B cell (primary cell): Measurements from ENCODE around the gene SCGB1C2. TPM values are rescaled to one million over a fixed set of nuclear protein-coding genes. Genes with fewer than 3 reads are reported as not detected.

ENCODE experiments used
- ATAC-seq: fragments of 200-7000 bp; cut with Tn5 transposase; one replicate; pipeline ENCODE4 v1.10.0; 2021; ENCODE audit warnings: low read depth, mild to moderate bottlenecking, moderate number of reproducible peaks, moderate library complexity
- CTCF ChIA-PET: fragments of 350-600 bp; sonication (Branson Sonifier 250); formaldehyde crosslinking; loops from one replicate; lab custom pipeline; 2021; ENCODE audit warnings: antibody characterized with exemption, inconsistent platforms; lab: Charles Lee
- POLR2A ChIA-PET: fragments of 350-600 bp; sonication (Branson Sonifier 250); formaldehyde crosslinking; loops from one replicate; lab custom pipeline; 2021; ENCODE audit warnings: antibody characterized with exemption; lab: Charles Lee
- DNase-seq: peaks from one replicate; pipeline ENCODE4 v3.0.0; 2013
- H2AFZ ChIP-seq: 2 replicates; pipeline ENCODE4 v1.6.1; 2012; ENCODE audit warnings: mild to moderate bottlenecking, low read depth, low read length; ENCODE audit not compliant: insufficient read depth, poor library complexity, severe bottlenecking
- H3K27ac ChIP-seq, 2 donors: 1 replicate in 1 of 2; 2 replicates in 1 of 2; pipeline ENCODE4 v1.5.1; 2012 to 2013; ENCODE audit warnings: low read length in 2 of 2, mild to moderate bottlenecking in 2 of 2, moderate library complexity in 1 of 2
- H3K27me3 ChIP-seq, 4 experiments: fragments of 200-600 bp in 1 of 4; sonication (generic) in 1 of 4; replicated peaks in 1 of 4; 1 replicate in 2 of 4; 2 replicates in 2 of 4; pipeline versions ENCODE4 v1.6.1 to v1.7.0; 2013 to 2016; ENCODE audit warnings: low read length in 3 of 4, mild to moderate bottlenecking in 2 of 4, mixed read lengths in 1 of 4, moderate library complexity in 1 of 4; ENCODE audit not compliant: insufficient read depth in 4 of 4, control insufficient read depth in 3 of 4; ENCODE audit errors: control extremely low read depth in 1 of 4
- H3K36me3 ChIP-seq, 2 experiments: replicated peaks in 1 of 2; 1 replicate in 1 of 2; 2 replicates in 1 of 2; pipeline versions ENCODE4 v1.6.1 to v1.7.1; 2013; ENCODE audit warnings: low read length in 1 of 2; ENCODE audit not compliant: insufficient read depth in 2 of 2, control insufficient read depth in 1 of 2; ENCODE audit errors: control extremely low read depth in 1 of 2, extremely low read depth in 1 of 2
- H3K4me1 ChIP-seq, 2 donors: fragments of 200-600 bp in 1 of 2; sonication (generic) in 1 of 2; 1 replicate in 1 of 2; 2 replicates in 1 of 2; pipeline versions ENCODE4 v1.5.1 to v1.6.1; 2013 to 2017; ENCODE audit warnings: low read length in 2 of 2; ENCODE audit not compliant: control insufficient read depth in 2 of 2, insufficient read depth in 2 of 2
- H3K4me2 ChIP-seq: replicated peaks from 2 replicates; pipeline ENCODE3; 2012; ENCODE audit warnings: mild to moderate bottlenecking, low read depth, low read length; ENCODE audit not compliant: poor library complexity, severe bottlenecking
- H3K4me3 ChIP-seq, 5 experiments: fragments of 200-600 bp in 1 of 5; sonication (generic) in 1 of 5; 1 replicate in 3 of 5; 2 replicates in 2 of 5; pipeline versions ENCODE4 v1.5.1 to v1.7.0; 2011 to 2016; ENCODE audit warnings: low read length in 4 of 5, mild to moderate bottlenecking in 4 of 5, low read depth in 2 of 5, control low read depth in 1 of 5, moderate library complexity in 1 of 5; ENCODE audit not compliant: insufficient read depth in 1 of 5; ENCODE audit errors: control extremely low read depth in 1 of 5, extremely low read depth in 1 of 5
- H3K79me2 ChIP-seq: fragments of 200-600 bp; sonication (generic); one replicate; pipeline ENCODE4 v1.6.0; 2016; ENCODE audit warnings: low read length; ENCODE audit not compliant: control insufficient read depth, insufficient read depth
- H3K9ac ChIP-seq: fragments of 200-600 bp; sonication (generic); 2 replicates; pipeline ENCODE4 v1.6.1; 2017; ENCODE audit warnings: mild to moderate bottlenecking, low read length, moderate library complexity
- H3K9me3 ChIP-seq, 3 donors: one replicate each; pipeline versions ENCODE4 v1.6.1 to v1.7.1; 2013; ENCODE audit warnings: low read length in 2 of 3; ENCODE audit not compliant: control insufficient read depth in 2 of 3, insufficient read depth in 1 of 3; ENCODE audit errors: control extremely low read depth in 1 of 3
- H4K20me1 ChIP-seq: 2 replicates; pipeline ENCODE4 v1.6.0; 2012; ENCODE audit warnings: mild to moderate bottlenecking, low read length; ENCODE audit not compliant: insufficient read depth, control insufficient read depth, poor library complexity, severe bottlenecking
- H3K27ac Mint-ChIP-seq: one replicate; pipeline ENCODE4 v1.8.0; 2021; ENCODE audit warnings: mixed read lengths
- H3K27me3 Mint-ChIP-seq: one replicate; pipeline ENCODE4 v1.8.0; 2021; ENCODE audit warnings: mixed read lengths
- H3K4me1 Mint-ChIP-seq: one replicate; pipeline ENCODE4 v1.8.0; 2021; ENCODE audit warnings: mixed read lengths
- H3K4me3 Mint-ChIP-seq: one replicate; pipeline ENCODE4 v1.8.0; 2021; ENCODE audit warnings: mixed read lengths
- H3K9me3 Mint-ChIP-seq: one replicate; pipeline ENCODE4 v1.8.0; 2022; ENCODE audit warnings: mixed read lengths; ENCODE audit not compliant: insufficient read depth
- EZH2 ChIP-seq: IDR thresholded peaks from 2 replicates; pipeline ENCODE4 v1.6.1; 2012; ENCODE audit warnings: borderline replicate concordance, low read depth, mild to moderate bottlenecking, moderate library complexity, low read length; ENCODE audit not compliant: insufficient read depth, poor library complexity, severe bottlenecking
- WGBS: methylation state at CpG from one replicate; pipeline ENCODE4 v1.1.5; 2013; ENCODE audit warnings: missing lambda C conversion rate; ENCODE audit not compliant: insufficient coverage; 5-methylcytosine and 5-hydroxymethylcytosine counted together
- intact Hi-C: fragments of 100-400 bp; cut with micrococcal nuclease; formaldehyde crosslinking; loops from one replicate; pipeline ENCODE4 v1.10.0; 2022
- polyA plus RNA-seq: library from polyadenylated mRNA; depleted of rRNA; stranded (reverse); fragments of >200 nt; gene quantifications from 2 replicates; pipeline ENCODE4 v1.2.3, GENCODE V29; 2012
- total RNA-seq, 2 donors: library from RNA; stranded (reverse); fragments of 120-200 nt in 1 of 2; gene quantifications; 1 replicate in 1 of 2; 2 replicates in 1 of 2; pipeline versions ENCODE4 v1.2.3 to v1.2.4, GENCODE V29; 2013 to 2022
- TF ChIP-seq, protein P1 (sequence below): fragments of 200-600 bp; IDR thresholded peaks from one replicate; pipeline ENCODE4 v1.8.0; 2022; ENCODE audit warnings: antibody characterized with exemption, mild to moderate bottlenecking

Gene SCGB1C2
- total and polyA plus RNA-seq, 2 donors (not counting 1 experiment from before 2014, with no cell fraction given): not detected

DNA sequence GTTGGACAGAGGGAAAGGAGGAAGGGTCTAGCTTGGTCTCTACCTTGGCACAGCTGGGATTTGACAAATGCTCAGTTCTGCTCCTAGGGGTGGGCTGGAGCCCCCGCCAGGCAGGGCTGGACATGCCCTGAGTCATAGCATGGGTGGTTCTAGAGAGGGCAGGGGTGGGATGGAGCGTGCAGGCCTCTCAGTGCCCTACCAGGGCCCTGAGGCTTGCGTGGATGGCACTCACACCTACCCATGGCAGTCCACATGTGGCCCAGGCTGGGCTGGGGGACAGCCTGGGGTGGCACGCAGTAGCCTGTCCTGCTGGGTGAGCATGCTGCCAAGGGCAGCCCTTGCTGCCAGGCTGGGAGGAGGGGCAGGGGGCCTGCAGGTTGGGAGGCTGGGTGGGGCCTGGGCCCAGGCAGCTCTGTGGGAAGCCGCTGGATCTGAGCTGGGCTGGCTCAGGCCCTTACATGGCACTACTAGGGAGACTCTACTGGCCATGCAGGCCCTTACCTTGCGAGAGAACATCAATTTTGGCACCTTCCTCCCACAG is 32.8 kb downstream of the SCGB1C2 start:
- 83% methylated on average over 5 of the region's 6 CpGs for WGBS
- Histone ChIP-seq H3K4me1 (no peaks in the 10 kb centered on the region), H3K9me3 (no peaks in the 10 kb centered on the region), H3K4me3 (no peak overlapping the region), H3K36me3 (no peaks in the 10 kb centered on the region), H3K27ac (no peak overlapping the region), H3K79me2 (no peaks in the 10 kb centered on the region), H2AFZ (no peak overlapping the region), H3K9ac (no peak overlapping the region), H3K4me2 (no peak overlapping the region), H4K20me1 (no peaks in the 10 kb centered on the region), H3K27me3 (no peaks in the 10 kb centered on the region)
- H3K27ac Mint-ChIP-seq: no peak overlapping the region
- DNase-seq (no peak), ATAC-seq (no peak)
- H3K4me1 Mint-ChIP-seq: no peaks in the 10 kb centered on the region
- ChIA-PET POLR2A (no interaction called here), CTCF (no interaction called here)
- no peak overlapping the region for H3K4me3 Mint-ChIP-seq
- H3K27me3 Mint-ChIP-seq: peaks cover 12% of the 10 kb centered on the region
- H3K9me3 Mint-ChIP-seq: no peaks in the 10 kb centered on the region
- no peak for TF ChIP-seq EZH2
- TF ChIP-seq, protein P1, sequence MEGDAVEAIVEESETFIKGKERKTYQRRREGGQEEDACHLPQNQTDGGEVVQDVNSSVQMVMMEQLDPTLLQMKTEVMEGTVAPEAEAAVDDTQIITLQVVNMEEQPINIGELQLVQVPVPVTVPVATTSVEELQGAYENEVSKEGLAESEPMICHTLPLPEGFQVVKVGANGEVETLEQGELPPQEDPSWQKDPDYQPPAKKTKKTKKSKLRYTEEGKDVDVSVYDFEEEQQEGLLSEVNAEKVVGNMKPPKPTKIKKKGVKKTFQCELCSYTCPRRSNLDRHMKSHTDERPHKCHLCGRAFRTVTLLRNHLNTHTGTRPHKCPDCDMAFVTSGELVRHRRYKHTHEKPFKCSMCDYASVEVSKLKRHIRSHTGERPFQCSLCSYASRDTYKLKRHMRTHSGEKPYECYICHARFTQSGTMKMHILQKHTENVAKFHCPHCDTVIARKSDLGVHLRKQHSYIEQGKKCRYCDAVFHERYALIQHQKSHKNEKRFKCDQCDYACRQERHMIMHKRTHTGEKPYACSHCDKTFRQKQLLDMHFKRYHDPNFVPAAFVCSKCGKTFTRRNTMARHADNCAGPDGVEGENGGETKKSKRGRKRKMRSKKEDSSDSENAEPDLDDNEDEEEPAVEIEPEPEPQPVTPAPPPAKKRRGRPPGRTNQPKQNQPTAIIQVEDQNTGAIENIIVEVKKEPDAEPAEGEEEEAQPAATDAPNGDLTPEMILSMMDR: no peak
- intact Hi-C loops: no loop called here

DNA sequence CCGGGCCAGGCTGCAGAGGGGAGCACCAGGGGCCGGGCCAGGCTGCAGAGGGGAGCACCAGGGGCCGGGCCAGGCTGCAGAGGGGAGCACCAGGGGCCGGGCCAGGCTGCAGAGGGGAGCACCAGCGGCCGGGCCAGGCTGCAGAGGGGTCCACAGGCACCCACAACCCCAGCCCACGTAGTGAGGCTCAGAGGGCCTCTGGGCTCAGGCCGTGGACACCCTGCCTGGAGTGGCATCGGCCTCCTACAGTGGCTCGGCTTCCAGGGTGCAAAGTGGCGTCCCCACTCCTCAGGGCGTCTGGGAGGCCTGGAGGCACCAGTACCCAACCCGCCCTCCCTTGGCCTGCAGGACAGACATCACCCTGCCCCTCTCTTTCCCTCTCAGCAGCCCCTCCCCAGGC is 34.5 kb downstream of the SCGB1C2 start:
- H3K4me2 ChIP-seq: no peak overlapping the region
- no peaks in the 10 kb centered on the region for H4K20me1 ChIP-seq
- CTCF ChIA-PET: no interaction called here
- intact Hi-C loops: no loop called here
- no peaks in the 10 kb centered on the region for H3K27me3 ChIP-seq
- no peak overlapping the region for H3K4me3 ChIP-seq
- ATAC-seq (no peak), DNase-seq (no peak)
- 90% methylated on average over 12 of the region's 13 CpGs for WGBS
- H3K27ac ChIP-seq: no peak overlapping the region
- H3K27me3 Mint-ChIP-seq: peaks cover 12% of the 10 kb centered on the region
- H3K9me3 ChIP-seq: no peaks in the 10 kb centered on the region
- no peaks in the 10 kb centered on the region for H3K4me1 Mint-ChIP-seq
- no peak overlapping the region for H3K9ac ChIP-seq
- no peaks in the 10 kb centered on the region for H3K79me2 ChIP-seq
- POLR2A ChIA-PET: no interaction called here
- no peak overlapping the region for H3K27ac Mint-ChIP-seq
- H3K36me3 ChIP-seq: no peaks in the 10 kb centered on the region
- H3K4me1 ChIP-seq: no peaks in the 10 kb centered on the region
- no peak overlapping the region for H2AFZ ChIP-seq
- no peaks in the 10 kb centered on the region for H3K9me3 Mint-ChIP-seq
- TF ChIP-seq, protein P1: no peak
- no peak for TF ChIP-seq EZH2
- no peak overlapping the region for H3K4me3 Mint-ChIP-seq
